Measurements from ENCODE around the gene IL1RAPL2.

Gene IL1RAPL2

DNA sequence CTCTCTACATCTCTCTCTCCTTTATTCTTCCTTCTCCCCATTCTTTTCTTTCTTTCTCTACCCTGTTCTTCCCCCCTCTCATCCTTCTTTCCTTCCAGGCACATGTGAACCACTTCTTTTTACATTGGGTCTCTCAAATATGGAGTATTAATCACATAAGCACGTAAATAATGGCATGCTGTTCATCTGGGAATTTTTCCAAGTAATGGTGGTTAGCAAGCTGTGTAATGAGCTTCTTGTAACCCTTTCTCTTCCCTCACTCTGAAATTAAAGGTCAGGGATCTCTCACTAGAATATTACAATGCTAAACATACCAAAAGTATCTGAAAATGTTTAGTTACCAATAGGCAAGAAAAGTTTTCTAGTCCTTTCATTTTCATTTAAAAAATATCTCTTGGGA, 894.4 kb downstream of the IL1RAPL2 start:
- Histone ChIP-seq H3K9ac (ENCODE audit: low read length) (no peak overlapping the region), H3K27me3 (ENCODE audit: low read depth, low read length) (no peaks in the 10 kb centered on the region), H2AFZ (ENCODE audit: low read depth, low read length) (peak overlapping the region; percentile 24; the same call in 1 of the 2 replicates), H3K9me3 (ENCODE audit: insufficient read depth, low read length) (no peaks in the 10 kb centered on the region), H3K4me1 (ENCODE audit: low read length) (peaks cover 21% of the 10 kb centered on the region), H3K4me2 (ENCODE audit: low read length) (no peak overlapping the region), H3K79me2 (ENCODE audit: low read length) (no peaks in the 10 kb centered on the region), H3K36me3 (replicated peaks; ENCODE audit: low read depth, low read length) (no peaks in the 10 kb centered on the region), H3K4me3 (ENCODE audit: low read length) (no peak overlapping the region), H4K20me1 (ENCODE audit: insufficient read depth, low read length) (no peaks in the 10 kb centered on the region), H3K27ac (ENCODE audit: low read length) (no peak overlapping the region)
- TF ChIP-seq EZH2phosphoT487 (IDR thresholded peaks at IDR 0.05; ENCODE audit: low read depth): no peak
- TF ChIP-seq, protein P1, sequence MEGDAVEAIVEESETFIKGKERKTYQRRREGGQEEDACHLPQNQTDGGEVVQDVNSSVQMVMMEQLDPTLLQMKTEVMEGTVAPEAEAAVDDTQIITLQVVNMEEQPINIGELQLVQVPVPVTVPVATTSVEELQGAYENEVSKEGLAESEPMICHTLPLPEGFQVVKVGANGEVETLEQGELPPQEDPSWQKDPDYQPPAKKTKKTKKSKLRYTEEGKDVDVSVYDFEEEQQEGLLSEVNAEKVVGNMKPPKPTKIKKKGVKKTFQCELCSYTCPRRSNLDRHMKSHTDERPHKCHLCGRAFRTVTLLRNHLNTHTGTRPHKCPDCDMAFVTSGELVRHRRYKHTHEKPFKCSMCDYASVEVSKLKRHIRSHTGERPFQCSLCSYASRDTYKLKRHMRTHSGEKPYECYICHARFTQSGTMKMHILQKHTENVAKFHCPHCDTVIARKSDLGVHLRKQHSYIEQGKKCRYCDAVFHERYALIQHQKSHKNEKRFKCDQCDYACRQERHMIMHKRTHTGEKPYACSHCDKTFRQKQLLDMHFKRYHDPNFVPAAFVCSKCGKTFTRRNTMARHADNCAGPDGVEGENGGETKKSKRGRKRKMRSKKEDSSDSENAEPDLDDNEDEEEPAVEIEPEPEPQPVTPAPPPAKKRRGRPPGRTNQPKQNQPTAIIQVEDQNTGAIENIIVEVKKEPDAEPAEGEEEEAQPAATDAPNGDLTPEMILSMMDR (IDR thresholded peaks at IDR 0.05; ENCODE audit: low read depth, low read length): no peak

DNA sequence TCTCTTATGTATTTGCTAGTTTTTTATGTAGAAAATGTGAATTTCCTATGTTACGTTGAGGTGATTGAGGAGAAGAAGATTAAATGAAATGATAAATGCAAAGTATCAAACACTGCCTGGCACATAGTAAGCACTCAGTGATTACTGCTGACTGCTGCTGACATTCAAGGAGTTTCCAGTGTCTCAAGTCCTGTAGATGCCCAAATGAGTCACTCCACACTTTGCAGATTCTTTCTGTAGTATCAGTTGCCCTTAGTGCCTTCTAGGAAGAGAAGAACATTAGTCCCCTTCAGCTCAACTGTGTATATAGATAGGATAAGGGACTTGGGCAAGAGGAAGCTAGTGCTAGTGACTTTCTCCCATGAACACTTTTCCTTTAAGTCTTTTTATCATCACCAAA, 895.0 kb downstream of the IL1RAPL2 start:
- Histone ChIP-seq H3K36me3 (replicated peaks; ENCODE audit: low read depth, low read length) (no peaks in the 10 kb centered on the region), H3K9ac (ENCODE audit: low read length) (no peak overlapping the region), H2AFZ (ENCODE audit: low read depth, low read length) (peak overlapping the region; percentile 24; the same call in 1 of the 2 replicates), H3K27me3 (ENCODE audit: low read depth, low read length) (no peaks in the 10 kb centered on the region), H3K4me3 (ENCODE audit: low read length) (no peak overlapping the region), H3K4me1 (ENCODE audit: low read length) (peaks cover 21% of the 10 kb centered on the region), H4K20me1 (ENCODE audit: insufficient read depth, low read length) (no peaks in the 10 kb centered on the region), H3K27ac (ENCODE audit: low read length) (no peak overlapping the region), H3K9me3 (ENCODE audit: insufficient read depth, low read length) (no peaks in the 10 kb centered on the region), H3K4me2 (ENCODE audit: low read length) (no peak overlapping the region), H3K79me2 (ENCODE audit: low read length) (no peaks in the 10 kb centered on the region)
- TF ChIP-seq, protein P1 (IDR thresholded peaks at IDR 0.05; ENCODE audit: low read depth, low read length): no peak
- TF ChIP-seq EZH2phosphoT487 (IDR thresholded peaks at IDR 0.05; ENCODE audit: low read depth): no peak

DNA sequence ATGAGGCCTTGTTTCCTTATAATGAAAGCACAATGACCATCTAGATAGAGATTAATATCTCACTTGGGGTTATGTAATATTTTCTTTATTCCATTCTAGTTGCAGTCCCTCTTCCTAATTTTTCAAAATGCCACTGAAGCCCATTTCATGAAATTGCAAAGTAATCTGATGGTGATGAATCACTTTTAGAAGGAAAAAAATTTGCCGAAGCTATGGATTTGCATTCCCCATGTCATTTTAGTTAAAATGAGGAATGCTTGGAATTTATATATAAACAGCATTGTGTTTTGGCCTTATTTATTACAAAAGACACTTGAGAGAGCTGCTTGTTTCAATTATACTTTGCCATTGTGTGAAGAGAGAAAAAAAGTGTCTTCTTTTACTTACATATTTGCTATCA, 896.2 kb downstream of the IL1RAPL2 start:
- H3K4me3 ChIP-seq (ENCODE audit: low read length): no peak overlapping the region
- no peaks in the 10 kb centered on the region for H3K36me3 ChIP-seq (replicated peaks; ENCODE audit: low read depth, low read length)
- H3K9me3 ChIP-seq (ENCODE audit: insufficient read depth, low read length): no peaks in the 10 kb centered on the region
- H3K27me3 ChIP-seq (ENCODE audit: low read depth, low read length): no peaks in the 10 kb centered on the region
- no peak overlapping the region for H3K4me2 ChIP-seq (ENCODE audit: low read length)
- H2AFZ ChIP-seq (ENCODE audit: low read depth, low read length): no peak overlapping the region
- no peaks in the 10 kb centered on the region for H4K20me1 ChIP-seq (ENCODE audit: insufficient read depth, low read length)
- TF ChIP-seq, protein P1 (IDR thresholded peaks at IDR 0.05; ENCODE audit: low read depth, low read length): no peak
- TF ChIP-seq EZH2phosphoT487 (IDR thresholded peaks at IDR 0.05; ENCODE audit: low read depth): no peak
- H3K27ac ChIP-seq (ENCODE audit: low read length): no peak overlapping the region
- no peak overlapping the region for H3K9ac ChIP-seq (ENCODE audit: low read length)
- H3K4me1 ChIP-seq (ENCODE audit: low read length): peaks cover 21% of the 10 kb centered on the region
- H3K79me2 ChIP-seq (ENCODE audit: low read length): no peaks in the 10 kb centered on the region

DNA sequence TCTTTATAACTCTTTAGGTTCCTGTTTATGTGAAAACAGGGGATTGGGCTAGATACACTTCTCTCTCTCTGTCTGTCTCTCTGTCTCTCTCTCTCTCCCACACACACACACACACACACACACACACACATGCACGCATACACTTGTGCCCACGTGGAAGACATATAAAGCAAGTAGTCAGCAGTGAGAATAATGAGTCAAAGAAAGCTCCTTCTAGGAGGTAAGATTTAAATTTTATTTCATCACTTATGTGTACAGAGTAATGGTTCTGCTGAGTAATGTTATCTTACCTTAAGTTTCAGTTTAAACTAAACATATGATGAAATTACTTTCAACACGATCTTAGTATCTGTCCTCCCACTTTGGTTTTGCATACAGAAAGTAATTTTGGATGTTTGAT, 897.5 kb downstream of the IL1RAPL2 start:
- no peaks in the 10 kb centered on the region for H3K36me3 ChIP-seq (replicated peaks; ENCODE audit: low read depth, low read length)
- H3K27ac ChIP-seq (ENCODE audit: low read length): no peak overlapping the region
- H3K4me1 ChIP-seq (ENCODE audit: low read length): peaks cover 21% of the 10 kb centered on the region
- TF ChIP-seq, protein P1 (IDR thresholded peaks at IDR 0.05; ENCODE audit: low read depth, low read length): no peak
- no peak for TF ChIP-seq EZH2phosphoT487 (IDR thresholded peaks at IDR 0.05; ENCODE audit: low read depth)
- no peak overlapping the region for H3K9ac ChIP-seq (ENCODE audit: low read length)
- H3K4me3 ChIP-seq (ENCODE audit: low read length): no peak overlapping the region
- H3K27me3 ChIP-seq (ENCODE audit: low read depth, low read length): no peaks in the 10 kb centered on the region
- H3K9me3 ChIP-seq (ENCODE audit: insufficient read depth, low read length): no peaks in the 10 kb centered on the region
- H4K20me1 ChIP-seq (ENCODE audit: insufficient read depth, low read length): no peaks in the 10 kb centered on the region
- no peak overlapping the region for H2AFZ ChIP-seq (ENCODE audit: low read depth, low read length)
- no peaks in the 10 kb centered on the region for H3K79me2 ChIP-seq (ENCODE audit: low read length)
- no peak overlapping the region for H3K4me2 ChIP-seq (ENCODE audit: low read length)

Data from OCI-LY3 (cell line).